CD4-positive, CD25-positive, alpha-beta regulatory T cell (primary cell): ENCODE results near the gene CRHR1. TPM values are rescaled to one million over a fixed set of nuclear protein-coding genes. Genes with fewer than 3 reads are reported as not detected.

Experiments used
- ATAC-seq, 2 donors: fragments of 150-1000 bp; cut with Tn5 transposase; one replicate each; pipeline ENCODE4 v1.10.0; 2021; ENCODE audit warnings: low read depth in 2 of 2, moderate number of reproducible peaks in 2 of 2, moderate library complexity in 1 of 2
- DNase-seq, 3 donors: peaks; one replicate each; pipeline versions ENCODE4 v3.0.0 to v3.0.0-alpha.2; 2012 to 2022; ENCODE audit warnings: mixed read lengths in 1 of 3
- H3K27ac ChIP-seq: one replicate; pipeline ENCODE4 v1.7.0; 2013; ENCODE audit warnings: mild to moderate bottlenecking, low read length; ENCODE audit not compliant: insufficient read depth, poor library complexity, severe bottlenecking
- H3K27me3 ChIP-seq: one replicate; pipeline ENCODE4 v1.7.0; 2013; ENCODE audit warnings: low read length; ENCODE audit not compliant: control insufficient read depth, insufficient read depth
- H3K36me3 ChIP-seq: one replicate; pipeline ENCODE4 v1.7.0; 2013; ENCODE audit warnings: mild to moderate bottlenecking, low read length, moderate library complexity; ENCODE audit not compliant: control insufficient read depth, insufficient read depth
- H3K4me1 ChIP-seq: 2 replicates; pipeline ENCODE4 v1.7.0; 2013; ENCODE audit warnings: mild to moderate bottlenecking, low read length; ENCODE audit not compliant: insufficient read depth, control insufficient read depth, poor library complexity, severe bottlenecking
- H3K4me3 ChIP-seq: one replicate; pipeline ENCODE4 v1.7.0; 2013; ENCODE audit warnings: low read depth, mild to moderate bottlenecking, low read length, moderate library complexity
- H3K9me3 ChIP-seq, 2 experiments: 1 replicate in 1 of 2; 2 replicates in 1 of 2; pipeline ENCODE4 v1.7.0; 2013; ENCODE audit warnings: low read length in 2 of 2, mild to moderate bottlenecking in 1 of 2, moderate library complexity in 1 of 2; ENCODE audit not compliant: control insufficient read depth in 2 of 2
- H3K27ac Mint-ChIP-seq, 3 donors: one replicate each; pipeline ENCODE4 v1.8.0; 2020 to 2022; ENCODE audit warnings: mild to moderate bottlenecking in 3 of 3, mixed read lengths in 3 of 3, moderate library complexity in 2 of 3
- H3K27me3 Mint-ChIP-seq: one replicate; pipeline ENCODE4 v1.8.0; 2022; ENCODE audit warnings: mild to moderate bottlenecking, mixed read lengths
- H3K36me3 Mint-ChIP-seq: one replicate; pipeline ENCODE4 v1.8.0; 2020; ENCODE audit warnings: mixed read lengths
- H3K4me1 Mint-ChIP-seq, 4 donors: one replicate each; pipeline ENCODE4 v1.8.0; 2020 to 2022; ENCODE audit warnings: mixed read lengths in 4 of 4, mild to moderate bottlenecking in 1 of 4
- H3K4me3 Mint-ChIP-seq, 4 donors: one replicate each; pipeline ENCODE4 v1.8.0; 2020 to 2022; ENCODE audit warnings: mild to moderate bottlenecking in 4 of 4, mixed read lengths in 4 of 4, moderate library complexity in 3 of 4
- H3K9me3 Mint-ChIP-seq, 7 donors: one replicate each; pipeline ENCODE4 v1.8.0; 2020 to 2022; ENCODE audit warnings: mixed read lengths in 7 of 7, mild to moderate bottlenecking in 3 of 7, moderate library complexity in 2 of 7
- polyA plus RNA-seq, 4 donors: library from polyadenylated mRNA; unstranded; fragments of 300-500 nt; fragmentation: Illumina TruSeq; gene quantifications; one replicate each; pipeline ENCODE4 v1.2.3, GENCODE V29; 2021
- total RNA-seq: library from RNA; stranded (reverse); gene quantifications from one replicate; pipeline ENCODE4 v1.2.3, GENCODE V29; 2022

CRHR1 gene
- total and polyA plus RNA-seq, 5 donors from 2014 or later: not detected

- no peak for ATAC-seq
- Mint-ChIP-seq H3K9me3 (no peaks in the 10 kb centered on the region), H3K4me3 (no peak overlapping the region), H3K27ac (no peak overlapping the region), H3K36me3 (no peaks in the 10 kb centered on the region), H3K27me3 (peaks cover 10% of the 10 kb centered on the region), H3K4me1 (no peaks in the 10 kb centered on the region)
- Histone ChIP-seq H3K27me3 (peaks cover 4% of the 10 kb centered on the region), H3K4me3 (no peak overlapping the region), H3K9me3 (no peaks in the 10 kb centered on the region), H3K4me1 (no peaks in the 10 kb centered on the region), H3K27ac (no peak overlapping the region), H3K36me3 (no peaks in the 10 kb centered on the region)
- no peak for DNase-seq
Observed at GRCh38 chr17:45761957-45762565, 22.1 kb upstream of the CRHR1 start.

GRCh38 chr17:45763182-45763581 lies 20.9 kb upstream of the CRHR1 start:
- Histone ChIP-seq H3K36me3 (no peaks in the 10 kb centered on the region), H3K27me3 (peaks cover 4% of the 10 kb centered on the region), H3K4me1 (no peaks in the 10 kb centered on the region), H3K4me3 (no peak overlapping the region), H3K27ac (no peak overlapping the region), H3K9me3 (no peaks in the 10 kb centered on the region)
- Mint-ChIP-seq H3K9me3 (no peaks in the 10 kb centered on the region), H3K36me3 (no peaks in the 10 kb centered on the region), H3K4me1 (no peaks in the 10 kb centered on the region), H3K4me3 (no peak overlapping the region), H3K27me3 (peaks cover 19% of the 10 kb centered on the region), H3K27ac (no peak overlapping the region)
- DNase-seq: no peak
- no peak for ATAC-seq

GRCh38 chr17:45764479-45764878 lies 19.6 kb upstream of the CRHR1 start:
- no peak overlapping the region for H3K4me3 ChIP-seq
- no peaks in the 10 kb centered on the region for H3K9me3 Mint-ChIP-seq
- H3K9me3 ChIP-seq: no peaks in the 10 kb centered on the region
- H3K4me3 Mint-ChIP-seq: no peak overlapping the region
- peaks cover 19% of the 10 kb centered on the region for H3K27me3 Mint-ChIP-seq
- ATAC-seq (no peak), DNase-seq (no peak)
- no peaks in the 10 kb centered on the region for H3K4me1 Mint-ChIP-seq
- no peaks in the 10 kb centered on the region for H3K36me3 Mint-ChIP-seq
- no peak overlapping the region for H3K27ac Mint-ChIP-seq
- H3K27ac ChIP-seq: no peak overlapping the region
- H3K36me3 ChIP-seq: no peaks in the 10 kb centered on the region
- H3K4me1 ChIP-seq: no peaks in the 10 kb centered on the region
- peaks cover 4% of the 10 kb centered on the region for H3K27me3 ChIP-seq

- H3K9me3 ChIP-seq: no peaks in the 10 kb centered on the region
- Mint-ChIP-seq H3K27me3 (peaks cover 32% of the 10 kb centered on the region), H3K4me1 (no peaks in the 10 kb centered on the region), H3K36me3 (no peaks in the 10 kb centered on the region), H3K27ac (no peak overlapping the region), H3K4me3 (no peak overlapping the region), H3K9me3 (peaks cover 0 to 2% (median 0%) of the 10 kb centered on the region in 7 donors)
- DNase-seq (no peak), ATAC-seq (no peak)
- H3K27ac ChIP-seq: no peak overlapping the region
- H3K4me3 ChIP-seq: no peak overlapping the region
- H3K4me1 ChIP-seq: no peaks in the 10 kb centered on the region
- H3K36me3 ChIP-seq: no peaks in the 10 kb centered on the region
- H3K27me3 ChIP-seq: peaks cover 4% of the 10 kb centered on the region
Observed at GRCh38 chr17:45768000-45768399, 16.1 kb upstream of the CRHR1 start.

GRCh38 chr17:45770632-45771270 lies 13.4 kb upstream of the CRHR1 start:
- Histone ChIP-seq H3K4me3 (no peak overlapping the region), H3K36me3 (no peaks in the 10 kb centered on the region), H3K4me1 (no peaks in the 10 kb centered on the region), H3K27ac (no peak overlapping the region), H3K27me3 (no peaks in the 10 kb centered on the region), H3K9me3 (no peaks in the 10 kb centered on the region)
- Mint-ChIP-seq H3K9me3 (peaks cover 0 to 3% (median 0%) of the 10 kb centered on the region in 7 donors), H3K4me3 (no peak overlapping the region), H3K4me1 (no peaks in the 10 kb centered on the region), H3K27me3 (peaks cover 25% of the 10 kb centered on the region), H3K36me3 (no peaks in the 10 kb centered on the region), H3K27ac (no peak overlapping the region)
- ATAC-seq (no peak), DNase-seq (no peak)

- no peaks in the 10 kb centered on the region for H3K4me1 Mint-ChIP-seq
- H3K27ac Mint-ChIP-seq: no peak overlapping the region
- Histone ChIP-seq H3K4me1 (no peaks in the 10 kb centered on the region), H3K27ac (no peak overlapping the region), H3K9me3 (no peaks in the 10 kb centered on the region), H3K4me3 (no peak overlapping the region), H3K36me3 (no peaks in the 10 kb centered on the region), H3K27me3 (no peaks in the 10 kb centered on the region)
- DNase-seq: no peak
- peaks cover 0 to 3% (median 0%) of the 10 kb centered on the region in 7 donors for H3K9me3 Mint-ChIP-seq
- H3K27me3 Mint-ChIP-seq: peaks cover 31% of the 10 kb centered on the region
- no peaks in the 10 kb centered on the region for H3K36me3 Mint-ChIP-seq
- no peak for ATAC-seq
- no peak overlapping the region for H3K4me3 Mint-ChIP-seq
Observed at GRCh38 chr17:45771271-45771959, 12.7 kb upstream of the CRHR1 start.

GRCh38 chr17:45775148-45775547 lies 9.0 kb upstream of the CRHR1 start:
- DNase-seq: no peak
- Mint-ChIP-seq H3K27me3 (peaks cover 51% of the 10 kb centered on the region), H3K27ac (no peak overlapping the region), H3K36me3 (no peaks in the 10 kb centered on the region), H3K4me1 (no peaks in the 10 kb centered on the region), H3K4me3 (no peak overlapping the region), H3K9me3 (peaks cover 0 to 3% (median 0%) of the 10 kb centered on the region in 7 donors)
- H3K27ac ChIP-seq: no peak overlapping the region
- no peaks in the 10 kb centered on the region for H3K9me3 ChIP-seq
- no peak overlapping the region for H3K4me3 ChIP-seq
- no peak for ATAC-seq
- H3K27me3 ChIP-seq: peaks cover 2% of the 10 kb centered on the region
- H3K36me3 ChIP-seq: no peaks in the 10 kb centered on the region
- no peaks in the 10 kb centered on the region for H3K4me1 ChIP-seq
